ENCODE data around the gene SIAH1. TPM values are rescaled to one million over a fixed set of nuclear protein-coding genes. Genes with fewer than 3 reads are reported as not detected.

SIAH1 gene
- total and polyA plus RNA-seq, 9 of the 15 experiments (the other 6 are each of a cell fraction or from before 2014, with no cell fraction given): 4.1 to 14.3 (median 12.5) TPM

DNA sequence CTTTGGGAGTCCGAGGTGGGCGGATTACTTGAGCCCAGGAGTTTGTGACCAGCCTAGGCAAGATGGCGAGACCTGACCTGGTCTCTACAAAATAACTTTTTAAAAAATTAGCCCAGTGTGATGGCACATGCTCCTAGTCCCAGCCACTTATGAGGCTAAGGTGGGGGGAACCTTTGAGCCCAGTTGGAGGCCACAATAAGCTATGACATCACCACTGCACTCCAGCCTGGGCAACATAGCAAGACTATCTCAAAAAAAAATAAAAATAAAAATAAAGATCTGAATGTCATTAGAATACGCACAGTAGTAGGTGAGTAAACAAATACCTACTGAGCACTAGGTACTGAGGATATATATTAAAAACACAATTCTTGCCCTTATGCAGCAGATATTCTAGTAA is 3.1 kb downstream of the SIAH1 start:
- DNase-seq (ENCODE audit: extremely low read depth in 1 of 4, low spot score in 3 of 4) (no peak), ATAC-seq (no peak), FAIRE-seq (no peak)
- in situ Hi-C loops (cut with MboI): no loop called here
- H3K4me3 ChIP-seq: no peak overlapping the region
- no peak overlapping the region for H3K27ac ChIP-seq (ENCODE audit: extremely low read depth, low read depth, low read length)
- H3K27me3 ChIP-seq (ENCODE audit: control insufficient read depth in 2 of 2, insufficient read depth in 2 of 2, low read length in 2 of 2): no peaks in the 10 kb centered on the region
- peaks cover 29 to 30% of the 10 kb centered on the region in 2 experiments; a peak in 4 of 5 replicates for H3K4me1 ChIP-seq (replicated peaks in 1 of 2; ENCODE audit: control insufficient read depth in 2 of 2, insufficient read depth in 2 of 2, low read length in 2 of 2)
- WGBS (ENCODE audit: insufficient coverage, low coverage, missing lambda C conversion rate): 85% methylated on average over 4 of the region's 4 CpGs
- peaks cover 50% of the 10 kb centered on the region for H4K20me1 ChIP-seq (replicated peaks; ENCODE audit: control insufficient read depth, insufficient read depth, low read length)
- no peaks in the 10 kb centered on the region for H3K9me3 ChIP-seq (replicated peaks; ENCODE audit: control insufficient read depth, insufficient read depth, low read depth, low read length)
- H3K36me3 ChIP-seq (ENCODE audit: control insufficient read depth, insufficient read depth, low read length): no peaks in the 10 kb centered on the region
- no peak overlapping the region for H2AFZ ChIP-seq (ENCODE audit: low read depth, low read length)
- CTCF ChIA-PET (ENCODE audit: low intra/inter-chr PET ratio): interaction anchor here (0.6 kb wide), 1 partner anchor 30 kb away, joined by 4 read pairs; no protein-coding TSS in a partner anchor
- H3K9me1 ChIP-seq (ENCODE audit: control insufficient read depth, insufficient read depth, low read length): no peaks in the 10 kb centered on the region
- POLR2A ChIA-PET: interaction anchor here (2.8 to 2.9 kb wide), 2 partner anchors 16 to 17 kb away, joined by 25 to 35 read pairs; no protein-coding TSS in a partner anchor
- H3K4me2 ChIP-seq (ENCODE audit: insufficient read depth, low read length): no peak overlapping the region
- H3K9ac ChIP-seq (ENCODE audit: insufficient read depth in 1 of 2, low read depth in 2 of 2, low read length in 2 of 2): no peak overlapping the region
- BruUV-seq (replicated peaks): no TSS peak
- intact Hi-C loops (cut with micrococcal nuclease): no loop called here
- peaks cover 72% of the 10 kb centered on the region for H3K79me2 ChIP-seq (ENCODE audit: control insufficient read depth, insufficient read depth, low read length)
- TF ChIP-seq SIN3A (IDR thresholded peaks at IDR 0.05; ENCODE audit: borderline replicate concordance in 2 of 2, control insufficient read depth in 1 of 2, low read depth in 2 of 2, low read length in 2 of 2) (no peak), RBM25 (IDR thresholded peaks at IDR 0.05; ENCODE audit: low read depth, low read length, severe bottlenecking) (peak; percentile 37), HNRNPK (IDR thresholded peaks at IDR 0.05; ENCODE audit: low read depth, low read length, poor library complexity, severe bottlenecking) (no peak), TAF1 (IDR thresholded peaks at IDR 0.05; ENCODE audit: control insufficient read depth, extremely low read depth, insufficient read depth, low read length, severe bottlenecking) (no peak), CREM (IDR thresholded peaks at IDR 0.05; ENCODE audit: low read depth) (no peak), HDAC8 (tag; IDR thresholded peaks at IDR 0.05) (no peak), ZNF311 (CRISPR knock-in tag; IDR thresholded peaks at IDR 0.05) (no peak), ADNP (tag; IDR thresholded peaks at IDR 0.05) (no peak)
- TF ChIP-seq, protein P1, sequence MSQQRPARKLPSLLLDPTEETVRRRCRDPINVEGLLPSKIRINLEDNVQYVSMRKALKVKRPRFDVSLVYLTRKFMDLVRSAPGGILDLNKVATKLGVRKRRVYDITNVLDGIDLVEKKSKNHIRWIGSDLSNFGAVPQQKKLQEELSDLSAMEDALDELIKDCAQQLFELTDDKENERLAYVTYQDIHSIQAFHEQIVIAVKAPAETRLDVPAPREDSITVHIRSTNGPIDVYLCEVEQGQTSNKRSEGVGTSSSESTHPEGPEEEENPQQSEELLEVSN (IDR thresholded peaks at IDR 0.05; ENCODE audit: borderline replicate concordance in 1 of 2, extremely low read depth in 1 of 2, insufficient read depth in 1 of 2, insufficient read length in 1 of 2, low read depth in 1 of 2, low read length in 1 of 2, poor library complexity in 1 of 2, severe bottlenecking in 1 of 2): no peak
- TF ChIP-seq, protein P2, sequence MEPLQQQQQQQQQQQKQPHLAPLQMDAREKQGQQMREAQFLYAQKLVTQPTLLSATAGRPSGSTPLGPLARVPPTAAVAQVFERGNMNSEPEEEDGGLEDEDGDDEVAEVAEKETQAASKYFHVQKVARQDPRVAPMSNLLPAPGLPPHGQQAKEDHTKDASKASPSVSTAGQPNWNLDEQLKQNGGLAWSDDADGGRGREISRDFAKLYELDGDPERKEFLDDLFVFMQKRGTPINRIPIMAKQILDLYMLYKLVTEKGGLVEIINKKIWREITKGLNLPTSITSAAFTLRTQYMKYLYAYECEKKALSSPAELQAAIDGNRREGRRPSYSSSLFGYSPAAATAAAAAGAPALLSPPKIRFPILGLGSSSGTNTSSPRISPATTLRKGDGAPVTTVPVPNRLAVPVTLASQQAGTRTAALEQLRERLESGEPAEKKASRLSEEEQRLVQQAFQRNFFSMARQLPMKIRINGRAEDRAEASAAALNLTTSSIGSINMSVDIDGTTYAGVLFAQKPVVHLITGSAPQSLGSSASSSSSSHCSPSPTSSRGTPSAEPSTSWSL (CRISPR knock-in tag; IDR thresholded peaks at IDR 0.05; ENCODE audit: borderline replicate concordance): no peak
- TF ChIP-seq, protein P3, sequence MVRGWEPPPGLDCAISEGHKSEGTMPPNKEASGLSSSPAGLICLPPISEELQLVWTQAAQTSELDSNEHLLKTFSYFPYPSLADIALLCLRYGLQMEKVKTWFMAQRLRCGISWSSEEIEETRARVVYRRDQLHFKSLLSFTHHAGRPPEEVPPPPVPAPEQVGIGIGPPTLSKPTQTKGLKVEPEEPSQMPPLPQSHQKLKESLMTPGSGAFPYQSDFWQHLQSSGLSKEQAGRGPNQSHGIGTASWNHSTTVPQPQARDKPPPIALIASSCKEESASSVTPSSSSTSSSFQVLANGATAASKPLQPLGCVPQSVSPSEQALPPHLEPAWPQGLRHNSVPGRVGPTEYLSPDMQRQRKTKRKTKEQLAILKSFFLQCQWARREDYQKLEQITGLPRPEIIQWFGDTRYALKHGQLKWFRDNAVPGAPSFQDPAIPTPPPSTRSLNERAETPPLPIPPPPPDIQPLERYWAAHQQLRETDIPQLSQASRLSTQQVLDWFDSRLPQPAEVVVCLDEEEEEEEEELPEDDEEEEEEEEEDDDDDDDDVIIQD (CRISPR knock-in tag; IDR thresholded peaks at IDR 0.05): no peak
- TF ChIP-seq, protein P4, sequence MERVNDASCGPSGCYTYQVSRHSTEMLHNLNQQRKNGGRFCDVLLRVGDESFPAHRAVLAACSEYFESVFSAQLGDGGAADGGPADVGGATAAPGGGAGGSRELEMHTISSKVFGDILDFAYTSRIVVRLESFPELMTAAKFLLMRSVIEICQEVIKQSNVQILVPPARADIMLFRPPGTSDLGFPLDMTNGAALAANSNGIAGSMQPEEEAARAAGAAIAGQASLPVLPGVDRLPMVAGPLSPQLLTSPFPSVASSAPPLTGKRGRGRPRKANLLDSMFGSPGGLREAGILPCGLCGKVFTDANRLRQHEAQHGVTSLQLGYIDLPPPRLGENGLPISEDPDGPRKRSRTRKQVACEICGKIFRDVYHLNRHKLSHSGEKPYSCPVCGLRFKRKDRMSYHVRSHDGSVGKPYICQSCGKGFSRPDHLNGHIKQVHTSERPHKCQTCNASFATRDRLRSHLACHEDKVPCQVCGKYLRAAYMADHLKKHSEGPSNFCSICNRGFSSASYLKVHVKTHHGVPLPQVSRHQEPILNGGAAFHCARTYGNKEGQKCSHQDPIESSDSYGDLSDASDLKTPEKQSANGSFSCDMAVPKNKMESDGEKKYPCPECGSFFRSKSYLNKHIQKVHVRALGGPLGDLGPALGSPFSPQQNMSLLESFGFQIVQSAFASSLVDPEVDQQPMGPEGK (CRISPR knock-in tag; IDR thresholded peaks at IDR 0.05; ENCODE audit: borderline replicate concordance): no peak
- TF ChIP-seq, protein P5, sequence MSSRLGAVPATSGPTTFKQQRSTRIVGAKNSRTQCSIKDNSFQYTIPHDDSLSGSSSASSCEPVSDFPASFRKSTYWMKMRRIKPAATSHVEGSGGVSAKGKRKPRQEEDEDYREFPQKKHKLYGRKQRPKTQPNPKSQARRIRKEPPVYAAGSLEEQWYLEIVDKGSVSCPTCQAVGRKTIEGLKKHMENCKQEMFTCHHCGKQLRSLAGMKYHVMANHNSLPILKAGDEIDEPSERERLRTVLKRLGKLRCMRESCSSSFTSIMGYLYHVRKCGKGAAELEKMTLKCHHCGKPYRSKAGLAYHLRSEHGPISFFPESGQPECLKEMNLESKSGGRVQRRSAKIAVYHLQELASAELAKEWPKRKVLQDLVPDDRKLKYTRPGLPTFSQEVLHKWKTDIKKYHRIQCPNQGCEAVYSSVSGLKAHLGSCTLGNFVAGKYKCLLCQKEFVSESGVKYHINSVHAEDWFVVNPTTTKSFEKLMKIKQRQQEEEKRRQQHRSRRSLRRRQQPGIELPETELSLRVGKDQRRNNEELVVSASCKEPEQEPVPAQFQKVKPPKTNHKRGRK (tag; IDR thresholded peaks at IDR 0.05): no peak

Data from K562 (cell line).